ENCODE results near the gene ZBTB44.

ZBTB44 gene

DNA sequence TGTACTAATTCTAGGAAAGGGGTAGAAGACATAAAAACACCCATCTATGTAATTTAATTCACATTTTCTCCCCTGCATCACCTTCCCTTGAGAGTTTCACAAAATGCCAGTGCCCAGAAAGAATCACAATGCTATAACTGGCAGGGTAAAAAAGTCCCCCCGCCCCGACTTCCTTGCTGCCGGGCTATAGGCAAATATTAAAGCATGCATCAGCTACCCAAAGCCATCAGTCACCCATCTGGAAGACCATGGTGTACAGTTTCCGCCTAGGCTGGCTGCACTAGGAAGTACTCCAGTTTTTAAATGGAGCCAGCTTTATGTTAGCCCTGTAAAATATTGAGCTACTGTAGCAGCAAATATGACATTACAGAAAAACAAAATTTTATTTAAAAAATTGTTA, 87.3 kb downstream of the ZBTB44 start:
- no peak overlapping the region for H3K4me3 ChIP-seq (ENCODE audit: low read depth, low read length)
- TF ChIP-seq, protein P1, sequence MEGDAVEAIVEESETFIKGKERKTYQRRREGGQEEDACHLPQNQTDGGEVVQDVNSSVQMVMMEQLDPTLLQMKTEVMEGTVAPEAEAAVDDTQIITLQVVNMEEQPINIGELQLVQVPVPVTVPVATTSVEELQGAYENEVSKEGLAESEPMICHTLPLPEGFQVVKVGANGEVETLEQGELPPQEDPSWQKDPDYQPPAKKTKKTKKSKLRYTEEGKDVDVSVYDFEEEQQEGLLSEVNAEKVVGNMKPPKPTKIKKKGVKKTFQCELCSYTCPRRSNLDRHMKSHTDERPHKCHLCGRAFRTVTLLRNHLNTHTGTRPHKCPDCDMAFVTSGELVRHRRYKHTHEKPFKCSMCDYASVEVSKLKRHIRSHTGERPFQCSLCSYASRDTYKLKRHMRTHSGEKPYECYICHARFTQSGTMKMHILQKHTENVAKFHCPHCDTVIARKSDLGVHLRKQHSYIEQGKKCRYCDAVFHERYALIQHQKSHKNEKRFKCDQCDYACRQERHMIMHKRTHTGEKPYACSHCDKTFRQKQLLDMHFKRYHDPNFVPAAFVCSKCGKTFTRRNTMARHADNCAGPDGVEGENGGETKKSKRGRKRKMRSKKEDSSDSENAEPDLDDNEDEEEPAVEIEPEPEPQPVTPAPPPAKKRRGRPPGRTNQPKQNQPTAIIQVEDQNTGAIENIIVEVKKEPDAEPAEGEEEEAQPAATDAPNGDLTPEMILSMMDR (IDR thresholded peaks at IDR 0.05; ENCODE audit: low read depth, low read length, missing control alignments): no peak
- in situ Hi-C loops (cut with HindIII; ENCODE audit: low sequenced_read_pairs): no loop called here
- DNase-seq (ENCODE audit: low read depth): no peak

DNA sequence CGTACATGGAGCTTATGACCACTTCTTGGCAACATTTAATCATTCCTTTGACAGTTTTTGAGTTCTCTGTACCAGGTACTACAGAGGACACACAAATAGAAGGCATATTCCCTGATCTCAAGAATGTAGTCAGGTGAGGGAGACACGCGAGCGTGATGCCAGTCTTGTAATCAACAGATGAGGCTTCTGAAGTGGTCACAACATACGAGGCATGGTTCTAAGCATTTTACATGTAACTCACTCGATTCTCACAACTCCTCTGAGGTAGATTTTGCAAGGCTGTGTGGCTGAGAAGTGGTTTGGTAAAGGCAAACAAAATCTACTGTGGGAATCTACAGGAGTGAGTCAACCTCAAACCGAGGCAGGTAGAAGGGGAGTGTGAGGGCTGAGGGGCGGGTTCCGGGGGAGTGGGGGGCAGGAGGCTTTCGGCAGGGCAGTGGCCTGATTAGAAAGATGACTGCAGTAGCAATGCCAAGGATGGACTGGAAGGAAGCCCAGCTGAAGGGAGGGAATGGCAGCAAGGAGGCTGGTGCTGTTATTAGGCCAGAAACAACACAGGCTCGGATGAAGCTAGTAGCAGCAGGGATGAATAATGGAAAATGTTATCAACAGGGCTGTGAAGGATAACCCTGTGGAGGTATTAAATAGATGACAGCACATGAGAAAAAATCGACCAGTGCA, 91.3 kb downstream of the ZBTB44 start:
- no peak for DNase-seq (ENCODE audit: low read depth)
- TF ChIP-seq, protein P1 (IDR thresholded peaks at IDR 0.05; ENCODE audit: low read depth, low read length, missing control alignments): no peak
- H3K4me3 ChIP-seq (ENCODE audit: low read depth, low read length): no peak overlapping the region
- in situ Hi-C loops (cut with HindIII; ENCODE audit: low sequenced_read_pairs): loop anchor here (25.0 kb wide), 2 partner anchors 164 to 664 kb away; no protein-coding TSS in a partner anchor

DNA sequence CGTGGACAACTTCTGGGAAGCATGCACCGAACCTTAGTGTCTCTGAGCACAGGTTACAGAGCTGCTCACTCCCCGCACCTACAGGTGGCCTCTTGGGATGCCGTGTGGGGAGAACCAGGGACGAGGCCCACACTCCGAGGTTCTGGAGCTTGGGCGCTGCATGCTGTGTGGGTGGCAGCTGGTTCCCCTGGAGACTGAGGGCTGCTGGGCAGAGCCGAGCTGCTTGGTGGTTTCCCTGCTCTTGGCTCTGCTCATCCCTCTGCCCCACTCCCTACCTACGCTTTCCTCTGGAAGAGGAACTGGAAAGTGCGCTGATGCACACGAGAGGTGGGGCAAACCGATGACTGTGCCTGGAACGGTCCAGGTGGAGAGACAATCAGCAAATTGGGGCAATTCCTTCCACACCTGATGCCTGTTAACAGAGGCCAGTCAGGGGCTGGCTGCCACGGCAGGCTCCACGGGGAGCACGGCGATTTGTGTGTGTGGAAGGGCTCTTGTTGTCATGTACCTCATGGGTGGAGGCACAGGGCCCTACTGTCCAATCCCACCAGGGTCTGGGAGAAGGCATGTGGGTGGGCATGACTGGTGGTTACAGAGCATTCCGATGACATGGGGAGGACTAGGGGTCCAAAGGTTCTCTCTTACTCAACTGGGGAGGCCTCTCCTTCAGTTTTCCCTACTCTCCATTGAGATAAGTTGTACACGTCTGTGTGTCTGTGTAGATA, 94.2 kb downstream of the ZBTB44 start:
- H3K4me3 ChIP-seq (ENCODE audit: low read depth, low read length): no peak overlapping the region
- TF ChIP-seq, protein P1 (IDR thresholded peaks at IDR 0.05; ENCODE audit: low read depth, low read length, missing control alignments): no peak
- no peak for DNase-seq (ENCODE audit: low read depth)
- in situ Hi-C loops (cut with HindIII; ENCODE audit: low sequenced_read_pairs): loop anchor here (25.0 kb wide), 2 partner anchors 167 to 667 kb away; no protein-coding TSS in a partner anchor

DNA sequence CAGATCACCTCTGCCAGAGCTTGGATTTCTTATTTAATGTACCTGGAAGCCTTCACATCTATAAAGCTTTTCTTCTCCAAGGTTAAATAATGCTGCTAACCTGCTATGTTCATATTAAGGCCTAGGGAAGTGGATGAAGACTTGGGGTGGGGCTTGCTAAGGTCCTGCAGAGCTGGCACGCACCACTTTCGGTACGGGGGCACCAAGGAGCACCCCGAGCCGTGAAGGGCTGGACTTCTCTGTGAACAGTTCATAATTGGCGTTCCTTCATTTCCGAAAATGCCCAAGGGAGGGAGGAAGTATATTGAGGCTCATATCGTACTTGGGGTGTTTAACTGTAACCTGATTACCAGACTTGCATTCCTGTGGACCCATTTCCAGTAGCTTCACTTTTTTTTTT, 95.6 kb downstream of the ZBTB44 start:
- TF ChIP-seq, protein P1 (IDR thresholded peaks at IDR 0.05; ENCODE audit: low read depth, low read length, missing control alignments): no peak
- no peak for DNase-seq (ENCODE audit: low read depth)
- H3K4me3 ChIP-seq (ENCODE audit: low read depth, low read length): no peak overlapping the region
- in situ Hi-C loops (cut with HindIII; ENCODE audit: low sequenced_read_pairs): loop anchor here (25.0 kb wide), 2 partner anchors 168 to 668 kb away; no protein-coding TSS in a partner anchor

DNA sequence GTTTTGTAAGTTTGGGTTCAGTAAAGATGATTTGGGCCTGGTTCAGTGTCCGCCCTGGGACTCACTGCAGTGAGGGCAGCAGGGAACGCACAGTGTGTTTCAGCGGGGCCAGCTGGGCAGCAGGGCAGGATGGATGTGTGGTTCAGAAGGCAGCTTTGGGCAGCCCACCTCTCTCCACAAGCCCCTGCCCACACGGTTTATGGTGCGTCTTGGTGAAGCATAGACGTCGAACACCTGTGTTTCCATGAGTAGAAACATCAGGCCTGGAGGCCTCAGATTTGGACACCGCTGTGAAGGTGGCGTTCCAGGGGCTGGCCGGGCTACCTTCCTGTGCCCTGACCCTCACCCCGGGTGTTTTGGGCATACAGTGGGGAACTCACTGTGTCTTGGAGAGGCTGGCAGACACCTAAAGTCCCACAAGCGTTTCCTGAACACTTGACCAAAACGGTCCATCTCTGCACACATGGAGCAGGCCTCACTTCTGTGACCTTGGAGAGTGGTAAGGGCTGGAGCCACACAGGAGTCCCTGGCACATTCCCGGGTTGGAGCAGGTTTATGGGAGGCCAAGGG, 96.1 kb downstream of the ZBTB44 start:
- TF ChIP-seq, protein P1 (IDR thresholded peaks at IDR 0.05; ENCODE audit: low read depth, low read length, missing control alignments): no peak
- H3K4me3 ChIP-seq (ENCODE audit: low read depth, low read length): no peak overlapping the region
- in situ Hi-C loops (cut with HindIII; ENCODE audit: low sequenced_read_pairs): loop anchor here (25.0 kb wide), 2 partner anchors 169 to 669 kb away; no protein-coding TSS in a partner anchor

More for the DNA sequence above, 96.1 kb downstream of the ZBTB44 start:
- DNase-seq (ENCODE audit: low read depth): no peak

Data from astrocyte of the cerebellum (primary cell).